ENCODE results near the gene SLC2A4. TPM values are rescaled to one million over a fixed set of nuclear protein-coding genes. Genes with fewer than 3 reads are reported as not detected.
A peak's percentile ranks its signal among the peaks of the same experiment; 100 is the strongest.

SLC2A4 gene
- total RNA-seq, 2 donors from 2014 or later = 1.9 to 5.7 TPM

- Histone ChIP-seq H3K27ac (no peak overlapping the region), H3K4me1 (peaks cover 10% of the 10 kb centered on the region), H3K4me3 (no peak overlapping the region), H3K36me3 (peaks cover 13% of the 10 kb centered on the region), H3K9me3 (no peaks in the 10 kb centered on the region), H3K9ac (ENCODE audit: low read depth in 2 of 2, low read length in 2 of 2) (no peak overlapping the region), H3K27me3 (no peaks in the 10 kb centered on the region)
- DNase-seq = no peak
- intact Hi-C loops (cut with DNase I) = no loop called here
- TF ChIP-seq CTCF (IDR thresholded peaks at IDR 0.05) = no peak
Measured at GRCh38 chr17:7327056-7327455, 45.5 kb downstream of the SLC2A4 start.

- peaks cover 10% of the 10 kb centered on the region for H3K4me1 ChIP-seq
Measured at GRCh38 chr17:7327501-7327900, 46.0 kb downstream of the SLC2A4 start.

GRCh38 chr17:7328009-7328408 lies 46.5 kb downstream of the SLC2A4 start:
- Histone ChIP-seq H3K27ac (no peak overlapping the region), H3K36me3 (peaks cover 3% of the 10 kb centered on the region), H3K9me3 (no peaks in the 10 kb centered on the region), H3K4me1 (peaks cover 10% of the 10 kb centered on the region), H3K9ac (ENCODE audit: low read depth in 2 of 2, low read length in 2 of 2) (peak overlapping the region in 1 of 2 donors; percentile 96), H3K27me3 (no peaks in the 10 kb centered on the region), H3K4me3 (peak overlapping the region; percentile 94)
- DNase-seq = no peak
- intact Hi-C loops (cut with DNase I) = no loop called here
- TF ChIP-seq CTCF (IDR thresholded peaks at IDR 0.05) = no peak

More at GRCh38 chr17:7327501-7327900, 46.0 kb downstream of the SLC2A4 start:
- no peak overlapping the region for H3K9ac ChIP-seq (ENCODE audit: low read depth in 2 of 2, low read length in 2 of 2)
- DNase-seq = no peak
- H3K27me3 ChIP-seq = no peaks in the 10 kb centered on the region
- no peak overlapping the region for H3K4me3 ChIP-seq
- TF ChIP-seq CTCF (IDR thresholded peaks at IDR 0.05) = no peak
- intact Hi-C loops (cut with DNase I) = no loop called here
- H3K27ac ChIP-seq = no peak overlapping the region
- H3K36me3 ChIP-seq = peaks cover 8% of the 10 kb centered on the region
- no peaks in the 10 kb centered on the region for H3K9me3 ChIP-seq

GRCh38 chr17:7328840-7329373 lies 47.4 kb downstream of the SLC2A4 start, which contains the start of gene NEURL4:
Gene NEURL4 (minus strand): TSS chr17:7329335. CDS start chr17:7329312, 23 bp downstream.
- DNase-seq = no peak
- no peak for TF ChIP-seq CTCF (IDR thresholded peaks at IDR 0.05)
- peak within 1 kb of the TSS; percentile 94 for H3K4me3 ChIP-seq
- no peaks in the 10 kb centered on the region for H3K9me3 ChIP-seq
- no peaks in the 10 kb centered on the region for H3K27me3 ChIP-seq
- peak within 1 kb of the TSS; percentile 78 for H3K27ac ChIP-seq
- peaks cover 10% of the 10 kb centered on the region for H3K4me1 ChIP-seq
- peak within 1 kb of the TSS; percentile 93 to 96 for H3K9ac ChIP-seq (ENCODE audit: low read depth in 2 of 2, low read length in 2 of 2)
- intact Hi-C loops (cut with DNase I) = no loop called here
- no peaks in the 10 kb centered on the region for H3K36me3 ChIP-seq

- no peak for TF ChIP-seq CTCF (IDR thresholded peaks at IDR 0.05)
- Histone ChIP-seq H3K27ac (peak overlapping the region; percentile 78), H3K4me3 (peak overlapping the region; percentile 94), H3K36me3 (no peaks in the 10 kb centered on the region), H3K27me3 (no peaks in the 10 kb centered on the region), H3K4me1 (peaks cover 10% of the 10 kb centered on the region), H3K9ac (ENCODE audit: low read depth in 2 of 2, low read length in 2 of 2) (peak overlapping the region; percentile 93 to 96), H3K9me3 (no peaks in the 10 kb centered on the region)
- intact Hi-C loops (cut with DNase I) = no loop called here
- peak; percentile 99 for DNase-seq
Measured at GRCh38 chr17:7329374-7329996, 48.0 kb downstream of the SLC2A4 start.

Measured in colonic mucosa (tissue), 4 donors.